SIG-M5 (cell line): Measurements from ENCODE around the gene OGT.

Experiments used
- DNase-seq: peaks from one replicate; lab custom pipeline; 2025; lab: John Stamatoyannopoulos, UW

OGT gene

GRCh38 chrX:71622576-71623450, 89.9 kb downstream of the OGT start:
- DNase-seq: no peak

DNA sequence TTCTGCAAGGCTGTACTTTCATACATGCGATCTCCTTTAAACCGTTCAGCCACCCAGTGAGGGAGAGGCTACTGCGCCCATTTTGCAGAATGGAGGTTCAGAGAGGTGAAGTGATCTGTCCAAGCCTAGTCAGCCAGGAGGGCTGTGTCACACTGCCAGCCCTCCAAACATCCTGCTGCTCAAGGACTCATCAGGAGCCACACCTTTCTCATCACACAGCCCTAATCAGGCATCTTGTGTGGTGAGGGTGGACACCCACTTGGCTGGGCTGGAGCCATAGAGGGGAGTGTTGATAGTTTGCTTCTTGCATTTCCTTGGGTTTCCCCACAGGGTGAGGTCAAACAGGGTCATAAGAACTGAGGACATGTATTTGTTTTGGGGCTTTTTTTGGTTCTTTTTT, 90.8 kb downstream of the OGT start:
- DNase-seq: no peak

- DNase-seq: no peak
Observed at GRCh38 chrX:71625471-71625870, 92.6 kb downstream of the OGT start.
